B cell (primary cell): ENCODE data around the gene MPDZ. TPM values are rescaled to one million over a fixed set of nuclear protein-coding genes. Genes with fewer than 3 reads are reported as not detected.

ENCODE experiments used
- ATAC-seq: fragments of 200-7000 bp; cut with Tn5 transposase; one replicate; pipeline ENCODE4 v1.10.0; 2021; ENCODE audit warnings: low read depth, mild to moderate bottlenecking, moderate number of reproducible peaks, moderate library complexity
- CTCF ChIA-PET: fragments of 350-600 bp; sonication (Branson Sonifier 250); formaldehyde crosslinking; loops from one replicate; lab custom pipeline; 2021; ENCODE audit warnings: antibody characterized with exemption, inconsistent platforms; lab: Charles Lee
- POLR2A ChIA-PET: fragments of 350-600 bp; sonication (Branson Sonifier 250); formaldehyde crosslinking; loops from one replicate; lab custom pipeline; 2021; ENCODE audit warnings: antibody characterized with exemption; lab: Charles Lee
- DNase-seq: peaks from one replicate; pipeline ENCODE4 v3.0.0; 2013
- H2AFZ ChIP-seq: 2 replicates; pipeline ENCODE4 v1.6.1; 2012; ENCODE audit warnings: mild to moderate bottlenecking, low read depth, low read length; ENCODE audit not compliant: insufficient read depth, poor library complexity, severe bottlenecking
- H3K27ac ChIP-seq, 2 donors: 1 replicate in 1 of 2; 2 replicates in 1 of 2; pipeline ENCODE4 v1.5.1; 2012 to 2013; ENCODE audit warnings: low read length in 2 of 2, mild to moderate bottlenecking in 2 of 2, moderate library complexity in 1 of 2
- H3K27me3 ChIP-seq, 4 experiments: fragments of 200-600 bp in 1 of 4; sonication (generic) in 1 of 4; replicated peaks in 1 of 4; 1 replicate in 2 of 4; 2 replicates in 2 of 4; pipeline versions ENCODE4 v1.6.1 to v1.7.0; 2013 to 2016; ENCODE audit warnings: low read length in 3 of 4, mild to moderate bottlenecking in 2 of 4, mixed read lengths in 1 of 4, moderate library complexity in 1 of 4; ENCODE audit not compliant: insufficient read depth in 4 of 4, control insufficient read depth in 3 of 4; ENCODE audit errors: control extremely low read depth in 1 of 4
- H3K36me3 ChIP-seq, 2 experiments: replicated peaks in 1 of 2; 1 replicate in 1 of 2; 2 replicates in 1 of 2; pipeline versions ENCODE4 v1.6.1 to v1.7.1; 2013; ENCODE audit warnings: low read length in 1 of 2; ENCODE audit not compliant: insufficient read depth in 2 of 2, control insufficient read depth in 1 of 2; ENCODE audit errors: control extremely low read depth in 1 of 2, extremely low read depth in 1 of 2
- H3K4me1 ChIP-seq, 2 donors: fragments of 200-600 bp in 1 of 2; sonication (generic) in 1 of 2; 1 replicate in 1 of 2; 2 replicates in 1 of 2; pipeline versions ENCODE4 v1.5.1 to v1.6.1; 2013 to 2017; ENCODE audit warnings: low read length in 2 of 2; ENCODE audit not compliant: control insufficient read depth in 2 of 2, insufficient read depth in 2 of 2
- H3K4me2 ChIP-seq: replicated peaks from 2 replicates; pipeline ENCODE3; 2012; ENCODE audit warnings: mild to moderate bottlenecking, low read depth, low read length; ENCODE audit not compliant: poor library complexity, severe bottlenecking
- H3K4me3 ChIP-seq, 5 experiments: fragments of 200-600 bp in 1 of 5; sonication (generic) in 1 of 5; 1 replicate in 3 of 5; 2 replicates in 2 of 5; pipeline versions ENCODE4 v1.5.1 to v1.7.0; 2011 to 2016; ENCODE audit warnings: low read length in 4 of 5, mild to moderate bottlenecking in 4 of 5, low read depth in 2 of 5, control low read depth in 1 of 5, moderate library complexity in 1 of 5; ENCODE audit not compliant: insufficient read depth in 1 of 5; ENCODE audit errors: control extremely low read depth in 1 of 5, extremely low read depth in 1 of 5
- H3K79me2 ChIP-seq: fragments of 200-600 bp; sonication (generic); one replicate; pipeline ENCODE4 v1.6.0; 2016; ENCODE audit warnings: low read length; ENCODE audit not compliant: control insufficient read depth, insufficient read depth
- H3K9ac ChIP-seq: fragments of 200-600 bp; sonication (generic); 2 replicates; pipeline ENCODE4 v1.6.1; 2017; ENCODE audit warnings: mild to moderate bottlenecking, low read length, moderate library complexity
- H3K9me3 ChIP-seq, 3 donors: one replicate each; pipeline versions ENCODE4 v1.6.1 to v1.7.1; 2013; ENCODE audit warnings: low read length in 2 of 3; ENCODE audit not compliant: control insufficient read depth in 2 of 3, insufficient read depth in 1 of 3; ENCODE audit errors: control extremely low read depth in 1 of 3
- H4K20me1 ChIP-seq: 2 replicates; pipeline ENCODE4 v1.6.0; 2012; ENCODE audit warnings: mild to moderate bottlenecking, low read length; ENCODE audit not compliant: insufficient read depth, control insufficient read depth, poor library complexity, severe bottlenecking
- H3K27ac Mint-ChIP-seq: one replicate; pipeline ENCODE4 v1.8.0; 2021; ENCODE audit warnings: mixed read lengths
- H3K27me3 Mint-ChIP-seq: one replicate; pipeline ENCODE4 v1.8.0; 2021; ENCODE audit warnings: mixed read lengths
- H3K4me1 Mint-ChIP-seq: one replicate; pipeline ENCODE4 v1.8.0; 2021; ENCODE audit warnings: mixed read lengths
- H3K4me3 Mint-ChIP-seq: one replicate; pipeline ENCODE4 v1.8.0; 2021; ENCODE audit warnings: mixed read lengths
- H3K9me3 Mint-ChIP-seq: one replicate; pipeline ENCODE4 v1.8.0; 2022; ENCODE audit warnings: mixed read lengths; ENCODE audit not compliant: insufficient read depth
- EZH2 ChIP-seq: IDR thresholded peaks from 2 replicates; pipeline ENCODE4 v1.6.1; 2012; ENCODE audit warnings: borderline replicate concordance, low read depth, mild to moderate bottlenecking, moderate library complexity, low read length; ENCODE audit not compliant: insufficient read depth, poor library complexity, severe bottlenecking
- WGBS: methylation state at CpG from one replicate; pipeline ENCODE4 v1.1.5; 2013; ENCODE audit warnings: missing lambda C conversion rate; ENCODE audit not compliant: insufficient coverage; 5-methylcytosine and 5-hydroxymethylcytosine counted together
- intact Hi-C: fragments of 100-400 bp; cut with micrococcal nuclease; formaldehyde crosslinking; loops from one replicate; pipeline ENCODE4 v1.10.0; 2022
- polyA plus RNA-seq: library from polyadenylated mRNA; depleted of rRNA; stranded (reverse); fragments of >200 nt; gene quantifications from 2 replicates; pipeline ENCODE4 v1.2.3, GENCODE V29; 2012
- total RNA-seq, 2 donors: library from RNA; stranded (reverse); fragments of 120-200 nt in 1 of 2; gene quantifications; 1 replicate in 1 of 2; 2 replicates in 1 of 2; pipeline versions ENCODE4 v1.2.3 to v1.2.4, GENCODE V29; 2013 to 2022
- TF ChIP-seq, protein P1 (sequence below): fragments of 200-600 bp; IDR thresholded peaks from one replicate; pipeline ENCODE4 v1.8.0; 2022; ENCODE audit warnings: antibody characterized with exemption, mild to moderate bottlenecking

The MPDZ gene
- total and polyA plus RNA-seq, 2 donors (not counting 1 experiment from before 2014, with no cell fraction given) = not detected

DNA sequence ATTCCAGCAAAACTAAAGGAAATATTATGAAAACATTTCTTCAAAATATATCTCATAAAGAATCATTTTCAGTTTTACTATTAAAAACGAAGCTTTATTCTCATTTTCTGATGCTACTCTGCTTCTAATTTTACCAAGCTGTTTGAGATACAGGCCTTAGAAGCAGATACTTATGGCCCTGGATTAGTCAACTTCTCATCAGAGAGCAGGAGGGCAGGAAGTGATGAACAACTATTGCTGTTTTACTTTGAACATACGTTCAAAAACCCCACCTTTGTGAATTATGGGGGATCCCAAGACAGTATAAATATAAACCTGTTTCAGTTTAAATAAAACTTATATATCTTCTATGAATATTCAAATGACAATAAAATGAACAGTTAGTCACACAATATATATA is 16.0 kb downstream of the MPDZ start:
- H3K4me2 ChIP-seq = no peak overlapping the region
- Mint-ChIP-seq H3K27me3 (no peaks in the 10 kb centered on the region), H3K4me3 (no peak overlapping the region), H3K9me3 (peaks cover 3% of the 10 kb centered on the region), H3K27ac (no peak overlapping the region), H3K4me1 (no peaks in the 10 kb centered on the region)
- no peak overlapping the region for H2AFZ ChIP-seq
- H3K27me3 ChIP-seq = no peaks in the 10 kb centered on the region
- no peaks in the 10 kb centered on the region for H4K20me1 ChIP-seq
- no peaks in the 10 kb centered on the region for H3K4me1 ChIP-seq
- intact Hi-C loops = no loop called here
- no peaks in the 10 kb centered on the region for H3K79me2 ChIP-seq
- ATAC-seq (no peak), DNase-seq (no peak)
- TF ChIP-seq, protein P1, sequence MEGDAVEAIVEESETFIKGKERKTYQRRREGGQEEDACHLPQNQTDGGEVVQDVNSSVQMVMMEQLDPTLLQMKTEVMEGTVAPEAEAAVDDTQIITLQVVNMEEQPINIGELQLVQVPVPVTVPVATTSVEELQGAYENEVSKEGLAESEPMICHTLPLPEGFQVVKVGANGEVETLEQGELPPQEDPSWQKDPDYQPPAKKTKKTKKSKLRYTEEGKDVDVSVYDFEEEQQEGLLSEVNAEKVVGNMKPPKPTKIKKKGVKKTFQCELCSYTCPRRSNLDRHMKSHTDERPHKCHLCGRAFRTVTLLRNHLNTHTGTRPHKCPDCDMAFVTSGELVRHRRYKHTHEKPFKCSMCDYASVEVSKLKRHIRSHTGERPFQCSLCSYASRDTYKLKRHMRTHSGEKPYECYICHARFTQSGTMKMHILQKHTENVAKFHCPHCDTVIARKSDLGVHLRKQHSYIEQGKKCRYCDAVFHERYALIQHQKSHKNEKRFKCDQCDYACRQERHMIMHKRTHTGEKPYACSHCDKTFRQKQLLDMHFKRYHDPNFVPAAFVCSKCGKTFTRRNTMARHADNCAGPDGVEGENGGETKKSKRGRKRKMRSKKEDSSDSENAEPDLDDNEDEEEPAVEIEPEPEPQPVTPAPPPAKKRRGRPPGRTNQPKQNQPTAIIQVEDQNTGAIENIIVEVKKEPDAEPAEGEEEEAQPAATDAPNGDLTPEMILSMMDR = no peak
- no peak for TF ChIP-seq EZH2
- CTCF ChIA-PET = no interaction called here
- no peak overlapping the region for H3K27ac ChIP-seq
- no peaks in the 10 kb centered on the region for H3K36me3 ChIP-seq
- H3K9ac ChIP-seq = no peak overlapping the region
- H3K9me3 ChIP-seq = peaks cover 0 to 4% (median 0%) of the 10 kb centered on the region in 3 donors
- POLR2A ChIA-PET = no interaction called here
- no peak overlapping the region for H3K4me3 ChIP-seq
- WGBS = 50% methylated on average over 1 of the region's 2 CpGs

GRCh38 chr9:13252852-13253251 is 26.6 kb downstream of the MPDZ start:
- TF ChIP-seq, protein P1 = no peak
- TF ChIP-seq EZH2 = no peak
- ChIA-PET CTCF (no interaction called here), POLR2A (no interaction called here)
- WGBS = no CpG with 5 or more reads among the region's 4 CpGs
- Mint-ChIP-seq H3K4me1 (no peaks in the 10 kb centered on the region), H3K27me3 (no peaks in the 10 kb centered on the region), H3K27ac (no peak overlapping the region), H3K4me3 (no peak overlapping the region), H3K9me3 (peaks cover 3% of the 10 kb centered on the region)
- H3K9ac ChIP-seq = no peak overlapping the region
- no peaks in the 10 kb centered on the region for H4K20me1 ChIP-seq
- no peaks in the 10 kb centered on the region for H3K4me1 ChIP-seq
- no peak overlapping the region for H2AFZ ChIP-seq
- no peak overlapping the region for H3K4me3 ChIP-seq
- H3K9me3 ChIP-seq = peaks cover 0 to 6% (median 0%) of the 10 kb centered on the region in 3 donors
- no peak overlapping the region for H3K4me2 ChIP-seq
- H3K36me3 ChIP-seq = no peaks in the 10 kb centered on the region
- no peak overlapping the region for H3K27ac ChIP-seq
- no peak for DNase-seq
- intact Hi-C loops = no loop called here
- no peaks in the 10 kb centered on the region for H3K79me2 ChIP-seq
- no peak for ATAC-seq
- H3K27me3 ChIP-seq = no peaks in the 10 kb centered on the region
